ENCODE data around the gene EMILIN3.
"Not testable (repeated sequence)": the region's sequence is repeated elsewhere in the genome, so short reads cannot be mapped to it uniquely, and the experiment has no call there.

EMILIN3 gene

GRCh38 chr20:41316051-41316450 is 50.6 kb downstream of the EMILIN3 start:
- DNase-seq (ENCODE audit: extremely low read depth, low read depth) = no peak
- TF ChIP-seq CTCF (IDR thresholded peaks at IDR 0.05; ENCODE audit: low read depth, low read length, missing control alignments) = no peak
- H3K4me3 ChIP-seq (replicated peaks; ENCODE audit: low read depth, low read length) = peak overlapping the region; percentile 88

GRCh38 chr20:41314386-41314785 is 52.2 kb downstream of the EMILIN3 start:
- no peak for DNase-seq (ENCODE audit: extremely low read depth, low read depth)
- no peak for TF ChIP-seq CTCF (IDR thresholded peaks at IDR 0.05; ENCODE audit: low read depth, low read length, missing control alignments)
- no peak overlapping the region for H3K4me3 ChIP-seq (replicated peaks; ENCODE audit: low read depth, low read length)

- not testable (repeated sequence) for DNase-seq (ENCODE audit: extremely low read depth, low read depth); H3K4me3 ChIP-seq (replicated peaks; ENCODE audit: low read depth, low read length)
These were observed 54.6 kb downstream of the EMILIN3 start for GRCh38 chr20:41312009-41312408.

All from HFF-Myc (cell line).